MG63 (cell line): ENCODE data around the gene BRMS1. TPM values are rescaled to one million over a fixed set of nuclear protein-coding genes. Genes with fewer than 3 reads are reported as not detected.
"Not testable (repeated sequence)": the region's sequence is repeated elsewhere in the genome, so short reads cannot be mapped to it uniquely, and the experiment has no call there.

Source experiments
- DNase-seq: peaks from one replicate; pipeline ENCODE4 v3.0.0-alpha.2; 2020
- H3K27me3 ChIP-seq: fragments of 250-450 bp; sonication (Bioruptor Pico); 2 replicates; pipeline ENCODE4 v1.5.1; 2020; ENCODE audit warnings: mild to moderate bottlenecking, moderate library complexity
- H3K36me3 ChIP-seq: fragments of 250-450 bp; sonication (Bioruptor Pico); 2 replicates; pipeline ENCODE4 v1.5.1; 2020; ENCODE audit warnings: mild to moderate bottlenecking, moderate library complexity
- H3K4me3 ChIP-seq: fragments of 250-450 bp; sonication (Bioruptor Pico); 2 replicates; pipeline ENCODE4 v1.5.1; 2020; ENCODE audit warnings: mild to moderate bottlenecking, moderate library complexity
- H3K9me3 ChIP-seq: fragments of 250-450 bp; sonication (Bioruptor Pico); 2 replicates; pipeline ENCODE4 v1.5.1; 2020; ENCODE audit warnings: mild to moderate bottlenecking, moderate library complexity
- total RNA-seq: library from RNA; depleted of rRNA; stranded (reverse); fragments of >200 nt; shearing (Covaris generic); gene quantifications from 2 replicates; pipeline ENCODE4 v1.2.3, GENCODE V29; 2014; ENCODE audit warnings: low replicate concordance

The BRMS1 gene
- total RNA-seq, 1 experiment from 2014 or later: 119 TPM

- no peak overlapping the region for H3K4me3 ChIP-seq
- no peaks in the 10 kb centered on the region for H3K9me3 ChIP-seq
- no peak for DNase-seq
- peaks cover 47% of the 10 kb centered on the region for H3K36me3 ChIP-seq
- H3K27me3 ChIP-seq: no peaks in the 10 kb centered on the region
Measured at GRCh38 chr11:66332371-66333219, 12.3 kb downstream of the BRMS1 start.

DNA sequence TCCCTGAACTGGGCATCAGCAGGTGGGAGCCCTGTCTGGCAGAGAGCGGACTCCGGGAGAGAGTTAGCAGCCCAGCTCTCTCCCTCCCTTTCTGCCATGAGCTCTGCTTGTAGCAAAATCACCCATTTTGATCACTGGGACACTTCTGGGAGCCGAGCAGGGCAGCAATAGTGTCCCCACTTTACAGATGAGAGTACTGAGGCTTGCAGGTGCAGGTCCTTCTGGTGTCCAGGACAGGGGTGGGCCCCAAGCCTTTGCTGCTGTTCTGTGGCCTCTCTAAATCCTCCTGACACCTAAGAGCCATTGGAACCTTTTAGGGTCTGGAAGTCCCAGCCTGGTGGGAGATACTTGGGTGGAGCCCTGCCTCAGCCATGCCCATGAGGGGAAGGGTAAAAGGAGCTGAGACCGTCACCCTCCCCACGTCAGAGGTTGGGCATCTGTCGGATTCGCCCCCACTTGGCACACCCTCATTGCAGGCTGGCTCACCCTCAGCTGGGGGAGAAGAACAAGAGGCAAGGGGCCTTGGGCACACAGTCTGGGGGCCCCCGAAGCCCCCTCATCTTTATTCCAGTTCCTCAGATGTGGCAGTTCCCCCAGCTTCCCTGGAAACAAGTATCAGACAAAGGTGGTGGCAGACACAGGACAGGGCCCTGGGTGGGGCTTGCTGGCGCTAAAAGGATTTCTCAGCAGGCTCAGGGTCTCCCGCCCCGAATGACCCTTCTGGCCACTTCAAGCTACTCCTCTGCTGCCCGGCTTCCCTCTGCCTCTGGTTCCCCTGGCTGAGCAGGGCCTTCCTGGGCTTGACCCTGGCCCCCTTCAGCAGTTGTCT is 13.1 kb downstream of the BRMS1 start:
- no peaks in the 10 kb centered on the region for H3K27me3 ChIP-seq
- DNase-seq: no peak
- H3K36me3 ChIP-seq: peaks cover 42% of the 10 kb centered on the region
- no peaks in the 10 kb centered on the region for H3K9me3 ChIP-seq
- H3K4me3 ChIP-seq: no peak overlapping the region

- Histone ChIP-seq H3K4me3 (no peak overlapping the region), H3K27me3 (no peaks in the 10 kb centered on the region), H3K9me3 (no peaks in the 10 kb centered on the region), H3K36me3 (peaks cover 42% of the 10 kb centered on the region)
- no peak for DNase-seq
Measured at GRCh38 chr11:66330931-66331330, 14.0 kb downstream of the BRMS1 start.

- no peaks in the 10 kb centered on the region for H3K9me3 ChIP-seq
- H3K27me3 ChIP-seq: no peaks in the 10 kb centered on the region
- H3K36me3 ChIP-seq: peaks cover 27% of the 10 kb centered on the region
- no peak for DNase-seq
- no peak overlapping the region for H3K4me3 ChIP-seq
Measured at GRCh38 chr11:66329165-66329673, 15.7 kb downstream of the BRMS1 start.

DNA sequence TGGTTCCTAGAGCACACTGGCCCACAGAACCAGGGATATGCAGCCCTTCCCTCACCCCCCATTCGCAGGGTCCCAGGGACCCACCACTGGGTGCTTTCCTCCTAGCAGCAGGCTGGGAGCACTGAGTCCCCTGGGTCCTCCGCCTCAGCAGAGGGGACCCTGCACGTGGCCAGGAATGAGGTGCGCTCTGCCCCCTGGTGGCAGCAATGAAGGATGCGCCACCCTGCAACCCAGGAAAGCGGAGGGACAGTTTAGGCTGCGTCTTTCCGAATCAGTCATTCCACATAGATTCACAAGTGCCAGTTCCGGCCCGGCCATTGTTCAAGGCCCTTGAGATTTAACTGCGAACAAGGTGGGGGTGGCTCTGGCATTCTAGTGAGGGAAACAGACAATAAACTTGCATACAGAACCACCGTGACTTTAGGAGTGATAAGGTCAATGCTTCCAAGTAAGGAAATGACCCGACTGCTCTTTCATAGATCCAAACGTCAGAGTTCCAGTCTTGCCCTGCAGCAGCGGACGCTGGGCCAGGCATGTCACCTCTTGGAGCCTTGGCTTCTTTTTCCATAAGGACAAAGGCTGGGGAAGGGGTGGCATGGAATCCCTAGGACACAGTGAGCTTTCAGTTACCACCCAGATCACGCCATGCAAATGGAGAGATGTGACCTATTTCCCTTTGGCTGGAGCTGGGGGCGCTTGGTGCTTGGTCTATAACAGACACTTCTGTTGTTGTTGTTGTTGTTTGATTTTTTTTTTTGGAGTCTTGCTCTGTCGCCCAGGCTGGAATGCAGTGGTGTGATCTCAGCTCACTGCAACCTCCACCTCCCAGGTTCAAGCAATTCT is 16.4 kb downstream of the BRMS1 start:
- H3K4me3 ChIP-seq: no peak overlapping the region
- H3K36me3 ChIP-seq: peaks cover 23% of the 10 kb centered on the region
- DNase-seq: peak; percentile 78
- H3K9me3 ChIP-seq: no peaks in the 10 kb centered on the region
- H3K27me3 ChIP-seq: no peaks in the 10 kb centered on the region

GRCh38 chr11:66328031-66328301 is 16.9 kb downstream of the BRMS1 start:
- Histone ChIP-seq H3K27me3 (no peaks in the 10 kb centered on the region), H3K36me3 (peaks cover 18% of the 10 kb centered on the region), H3K4me3 (no peak overlapping the region), H3K9me3 (no peaks in the 10 kb centered on the region)
- no peak for DNase-seq

DNA sequence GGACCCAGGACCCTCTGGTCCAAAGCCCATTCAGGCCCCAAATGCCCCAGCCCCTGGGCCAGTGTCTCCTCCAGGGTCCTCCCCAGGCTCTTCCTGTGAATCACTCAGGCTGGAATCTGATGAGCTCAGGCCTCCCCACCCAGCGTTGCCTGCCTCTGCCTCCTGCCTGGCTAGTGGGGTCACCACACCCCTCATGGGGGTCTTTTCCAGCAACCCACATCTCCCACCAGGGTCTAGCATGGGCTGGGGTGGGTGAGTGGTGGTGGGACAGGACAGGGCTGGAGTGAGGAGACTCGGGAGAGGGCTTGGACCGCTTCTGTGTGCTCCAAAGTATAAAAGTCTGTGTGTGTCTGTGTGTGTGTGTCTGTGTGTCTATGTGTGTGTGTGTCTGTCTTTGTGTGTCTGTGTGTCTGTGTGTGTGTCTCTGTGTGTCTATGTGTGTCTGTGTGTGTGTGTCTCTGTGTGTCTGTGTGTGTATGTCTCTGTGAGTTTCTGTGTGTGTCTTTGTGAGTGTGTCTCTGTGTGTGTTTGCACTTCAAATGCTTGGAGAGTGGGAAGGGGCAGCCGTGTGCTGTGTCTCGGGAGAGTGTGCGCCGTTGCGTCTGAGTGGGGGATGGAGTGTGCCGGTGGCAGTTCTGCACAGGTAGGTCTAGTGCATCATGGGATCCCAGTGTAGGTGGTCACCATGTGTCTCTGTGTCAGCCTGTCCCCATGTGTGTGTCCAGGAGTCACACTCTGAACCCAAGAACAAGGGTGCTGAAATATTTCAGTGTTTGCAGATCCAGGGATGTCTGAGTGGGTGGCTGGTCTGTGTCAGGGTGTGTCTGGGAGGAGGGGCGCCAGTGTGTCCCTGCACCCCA is 17.5 kb downstream of the BRMS1 start:
- H3K9me3 ChIP-seq: no peaks in the 10 kb centered on the region
- H3K36me3 ChIP-seq: peaks cover 12% of the 10 kb centered on the region
- peak; percentile 85 for DNase-seq
- H3K4me3 ChIP-seq: no peak overlapping the region
- H3K27me3 ChIP-seq: no peaks in the 10 kb centered on the region

GRCh38 chr11:66326261-66327111 is 18.4 kb downstream of the BRMS1 start:
- DNase-seq: peak; percentile 95
- H3K27me3 ChIP-seq: no peaks in the 10 kb centered on the region
- no peaks in the 10 kb centered on the region for H3K9me3 ChIP-seq
- no peak overlapping the region for H3K4me3 ChIP-seq
- H3K36me3 ChIP-seq: peaks cover 3% of the 10 kb centered on the region

GRCh38 chr11:66325263-66325671 is 19.6 kb downstream of the BRMS1 start:
- H3K9me3 ChIP-seq: no peaks in the 10 kb centered on the region
- H3K36me3 ChIP-seq: no peaks in the 10 kb centered on the region
- DNase-seq: no peak
- no peak overlapping the region for H3K4me3 ChIP-seq
- H3K27me3 ChIP-seq: no peaks in the 10 kb centered on the region

GRCh38 chr11:66324664-66325063 is 20.2 kb downstream of the BRMS1 start:
- Histone ChIP-seq H3K27me3 (no peaks in the 10 kb centered on the region), H3K4me3 (no peak overlapping the region), H3K9me3 (0 out of 2 replicates have a peak, but pooled peaks cover 2% of the 10 kb centered on the region), H3K36me3 (no peaks in the 10 kb centered on the region)
- DNase-seq: no peak

GRCh38 chr11:66323684-66324083 is 21.2 kb downstream of the BRMS1 start:
- H3K36me3 ChIP-seq: no peaks in the 10 kb centered on the region
- DNase-seq: no peak
- no peak overlapping the region for H3K4me3 ChIP-seq
- no peaks in the 10 kb centered on the region for H3K27me3 ChIP-seq
- H3K9me3 ChIP-seq: 0 out of 2 replicates have a peak, but pooled peaks cover 2% of the 10 kb centered on the region

DNA sequence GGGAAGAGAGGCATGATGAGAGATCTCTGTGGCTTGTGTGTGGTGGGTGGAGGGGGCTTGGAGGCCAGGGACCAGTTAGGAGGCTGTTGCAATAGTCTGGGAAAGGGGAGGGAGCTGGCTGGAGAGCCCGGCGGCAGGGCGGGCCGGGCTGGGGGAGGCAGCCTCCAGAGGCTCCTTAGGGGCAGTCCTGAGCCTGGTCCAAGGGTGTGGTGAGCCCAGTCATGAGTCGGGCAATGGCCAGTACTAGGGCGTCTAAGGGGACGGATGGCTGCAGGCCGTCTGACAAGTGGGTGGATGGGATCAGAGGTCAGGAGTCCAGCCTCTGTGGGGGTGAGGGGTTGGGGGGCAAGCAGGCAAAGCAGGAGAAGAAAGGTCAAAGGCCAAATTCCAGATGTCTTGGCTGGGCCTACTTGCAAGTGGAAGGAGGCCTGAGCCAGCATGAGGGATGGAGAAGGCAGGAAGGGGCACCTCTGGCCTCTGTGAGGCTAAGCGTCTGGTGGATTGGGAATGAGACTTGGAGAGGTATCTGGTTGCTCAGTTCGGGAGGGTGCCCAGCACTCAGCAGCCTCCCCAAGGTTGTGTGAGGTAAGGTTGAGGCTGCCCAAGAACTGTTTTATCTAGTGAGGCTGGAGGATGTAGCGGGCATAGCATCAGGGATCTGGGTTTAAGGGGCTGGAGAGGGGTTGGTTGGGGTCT is 22.0 kb downstream of the BRMS1 start:
- Histone ChIP-seq H3K4me3 (no peak overlapping the region), H3K36me3 (no peaks in the 10 kb centered on the region), H3K27me3 (no peaks in the 10 kb centered on the region), H3K9me3 (0 out of 2 replicates have a peak, but pooled peaks cover 2% of the 10 kb centered on the region)
- no peak for DNase-seq

DNA sequence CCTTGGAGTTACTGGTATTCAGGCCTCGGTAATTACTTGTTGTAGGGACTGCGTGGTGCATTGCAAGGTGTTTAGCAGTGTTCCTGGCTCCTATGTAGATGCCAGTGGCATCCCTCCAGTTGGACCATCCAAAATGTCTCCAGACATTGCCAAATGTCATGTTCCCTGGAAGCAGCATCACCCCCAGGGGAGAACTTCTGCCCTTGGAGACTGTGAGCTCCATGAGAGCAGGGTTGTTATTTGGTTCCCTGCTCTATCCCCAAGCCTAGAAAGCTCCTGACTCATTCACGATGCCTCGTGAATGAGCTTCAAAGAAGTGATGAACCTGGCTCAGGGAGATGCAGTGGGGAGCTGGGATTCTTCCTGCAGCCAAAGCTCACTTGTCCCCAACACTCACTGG is 23.3 kb downstream of the BRMS1 start:
- H3K9me3 ChIP-seq: 0 out of 2 replicates have a peak, but pooled peaks cover 2% of the 10 kb centered on the region
- H3K36me3 ChIP-seq: no peaks in the 10 kb centered on the region
- no peaks in the 10 kb centered on the region for H3K27me3 ChIP-seq
- no peak for DNase-seq
- no peak overlapping the region for H3K4me3 ChIP-seq

DNA sequence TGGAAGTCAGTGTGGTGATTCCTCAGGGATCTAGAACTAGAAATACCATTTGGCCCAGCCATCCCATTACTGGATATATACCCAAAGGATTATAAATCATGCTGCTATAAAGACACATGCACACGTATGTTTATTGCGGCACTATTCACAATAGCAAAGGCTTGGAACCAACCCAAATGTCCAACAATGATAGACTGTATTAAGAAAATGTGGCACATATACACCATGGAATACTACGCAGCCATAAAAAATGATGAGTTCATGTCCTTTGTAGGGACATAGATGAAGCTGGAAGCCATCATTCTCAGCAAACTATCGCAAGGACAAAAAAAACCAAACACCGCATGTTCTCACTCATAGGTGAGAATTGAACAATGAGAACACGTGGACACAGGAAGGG is 24.2 kb downstream of the BRMS1 start:
- DNase-seq, H3K27me3 ChIP-seq, H3K36me3 ChIP-seq, H3K4me3 ChIP-seq, H3K9me3 ChIP-seq: not testable (repeated sequence)

- not testable (repeated sequence) for H3K27me3 ChIP-seq, H3K9me3 ChIP-seq, H3K4me3 ChIP-seq, H3K36me3 ChIP-seq, DNase-seq
Measured at GRCh38 chr11:66320289-66320688, 24.6 kb downstream of the BRMS1 start.
